PC-9 (cell line): ENCODE results near the gene C7orf33.

Experiments used
- EZH2 ChIP-seq: fragments of 200-600 bp; sonication (generic); IDR thresholded peaks from 2 replicates; pipeline ENCODE4 v1.8.0; 2017; ENCODE audit warnings: antibody characterized with exemption, low read depth
- TF ChIP-seq, protein P1 (sequence below): fragments of 200-600 bp; sonication (generic); conservative IDR thresholded peaks from 2 replicates; pipeline ENCODE4 v1.6.1; 2017; ENCODE audit warnings: mixed run types, antibody characterized with exemption, mild to moderate bottlenecking, moderate library complexity

DNA sequence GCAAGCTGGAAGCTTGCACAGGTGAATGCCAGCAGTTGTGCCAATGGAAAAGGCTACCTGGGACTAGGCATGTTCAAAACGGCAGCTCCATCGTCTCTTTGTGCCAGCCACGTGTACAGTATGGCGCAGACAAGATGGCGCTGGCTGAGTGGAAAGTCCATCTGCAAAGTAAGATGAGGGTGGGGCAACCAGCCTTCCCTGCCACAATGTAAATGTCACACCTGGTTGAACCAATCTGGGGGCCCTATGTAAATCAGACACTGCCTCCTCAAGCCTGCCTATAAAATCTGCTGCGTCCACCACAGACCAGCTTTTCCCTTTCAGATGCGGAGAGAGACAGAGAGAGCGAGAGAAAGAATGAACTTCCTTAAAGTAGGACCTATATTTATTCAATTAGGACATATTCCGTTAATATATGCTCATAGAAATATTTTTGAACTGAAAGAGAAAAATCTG lies 18.5 kb upstream of the C7orf33 start:
- no peak for TF ChIP-seq EZH2
- TF ChIP-seq, protein P1, sequence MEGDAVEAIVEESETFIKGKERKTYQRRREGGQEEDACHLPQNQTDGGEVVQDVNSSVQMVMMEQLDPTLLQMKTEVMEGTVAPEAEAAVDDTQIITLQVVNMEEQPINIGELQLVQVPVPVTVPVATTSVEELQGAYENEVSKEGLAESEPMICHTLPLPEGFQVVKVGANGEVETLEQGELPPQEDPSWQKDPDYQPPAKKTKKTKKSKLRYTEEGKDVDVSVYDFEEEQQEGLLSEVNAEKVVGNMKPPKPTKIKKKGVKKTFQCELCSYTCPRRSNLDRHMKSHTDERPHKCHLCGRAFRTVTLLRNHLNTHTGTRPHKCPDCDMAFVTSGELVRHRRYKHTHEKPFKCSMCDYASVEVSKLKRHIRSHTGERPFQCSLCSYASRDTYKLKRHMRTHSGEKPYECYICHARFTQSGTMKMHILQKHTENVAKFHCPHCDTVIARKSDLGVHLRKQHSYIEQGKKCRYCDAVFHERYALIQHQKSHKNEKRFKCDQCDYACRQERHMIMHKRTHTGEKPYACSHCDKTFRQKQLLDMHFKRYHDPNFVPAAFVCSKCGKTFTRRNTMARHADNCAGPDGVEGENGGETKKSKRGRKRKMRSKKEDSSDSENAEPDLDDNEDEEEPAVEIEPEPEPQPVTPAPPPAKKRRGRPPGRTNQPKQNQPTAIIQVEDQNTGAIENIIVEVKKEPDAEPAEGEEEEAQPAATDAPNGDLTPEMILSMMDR: no peak
